Activated naive CD4-positive, alpha-beta T cell treated with anti-CD3 and anti-CD28 coated beads for 36 hours (primary cell): ENCODE results near the gene NT5DC2. TPM values are rescaled to one million over a fixed set of nuclear protein-coding genes. Genes with fewer than 3 reads are reported as not detected.

Experiments
- CTCF ChIA-PET: fragments of 350-600 bp; sonication (Branson Sonifier 250); formaldehyde crosslinking; loops from one replicate; lab custom pipeline; 2021; ENCODE audit warnings: antibody characterized with exemption; lab: Charles Lee
- DNase-seq: peaks from one replicate; pipeline ENCODE4 v3.0.0-alpha.2; 2020
- H3K27ac Mint-ChIP-seq: one replicate; pipeline ENCODE4 v1.8.0; 2021; ENCODE audit warnings: mild to moderate bottlenecking, mixed read lengths
- H3K27me3 Mint-ChIP-seq: one replicate; pipeline ENCODE4 v1.8.0; 2021; ENCODE audit warnings: low read depth, mixed read lengths
- H3K36me3 Mint-ChIP-seq: one replicate; pipeline ENCODE4 v1.8.0; 2021; ENCODE audit warnings: low read depth, mixed read lengths
- H3K4me1 Mint-ChIP-seq: one replicate; pipeline ENCODE4 v1.8.0; 2021; ENCODE audit warnings: low read depth, mixed read lengths
- H3K4me3 Mint-ChIP-seq: one replicate; pipeline ENCODE4 v1.8.0; 2021; ENCODE audit warnings: mild to moderate bottlenecking, moderate library complexity, mixed read lengths
- H3K9me3 Mint-ChIP-seq: one replicate; pipeline ENCODE4 v1.8.0; 2021; ENCODE audit warnings: mixed read lengths
- intact Hi-C: fragments of 100-400 bp; cut with micrococcal nuclease; formaldehyde crosslinking; loops from one replicate; pipeline ENCODE4 v1.15.1; 2023
- total RNA-seq, 2 experiments: library from RNA; stranded (reverse); gene quantifications; one replicate each; pipeline ENCODE4 v1.2.3, GENCODE V29; 2021

Gene NT5DC2
- total RNA-seq, 2 experiments from 2014 or later = 20.4 to 20.8 TPM

- Mint-ChIP-seq H3K27ac (no peak overlapping the region), H3K4me3 (no peak overlapping the region), H3K9me3 (no peaks in the 10 kb centered on the region), H3K36me3 (peaks cover 17% of the 10 kb centered on the region), H3K27me3 (no peaks in the 10 kb centered on the region), H3K4me1 (no peaks in the 10 kb centered on the region)
- intact Hi-C loops = no loop called here
- CTCF ChIA-PET = no interaction called here
- no peak for DNase-seq
Observed at GRCh38 chr3:52552089-52552488, 18.4 kb upstream of the NT5DC2 start.

GRCh38 chr3:52551118-52551517, 17.5 kb upstream of the NT5DC2 start:
- no peaks in the 10 kb centered on the region for H3K27me3 Mint-ChIP-seq
- peaks cover 16% of the 10 kb centered on the region for H3K36me3 Mint-ChIP-seq
- H3K9me3 Mint-ChIP-seq = no peaks in the 10 kb centered on the region
- no peaks in the 10 kb centered on the region for H3K4me1 Mint-ChIP-seq
- no peak for DNase-seq
- intact Hi-C loops = no loop called here
- no peak overlapping the region for H3K4me3 Mint-ChIP-seq
- H3K27ac Mint-ChIP-seq = no peak overlapping the region
- CTCF ChIA-PET = no interaction called here

DNA sequence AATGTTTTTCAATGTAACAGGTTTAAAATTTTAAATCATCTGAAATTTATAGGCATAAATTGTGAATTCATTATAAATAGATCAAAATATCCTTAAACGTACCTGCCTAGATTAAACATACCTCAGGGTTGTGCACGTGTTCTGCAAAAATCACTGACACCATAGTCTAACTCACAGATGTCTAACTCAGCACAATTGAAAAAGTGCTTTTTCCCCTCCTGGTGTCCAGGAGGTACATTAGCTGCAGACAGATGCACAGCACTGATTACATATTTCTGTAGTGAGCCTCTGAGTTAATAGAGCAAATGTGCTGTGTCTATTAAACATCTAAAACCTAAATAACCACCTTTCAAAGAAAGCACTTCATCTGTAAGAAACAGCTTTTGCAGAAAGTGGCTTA, 13.5 kb upstream of the NT5DC2 start:
- peaks cover 10% of the 10 kb centered on the region for H3K36me3 Mint-ChIP-seq
- no peak overlapping the region for H3K27ac Mint-ChIP-seq

GRCh38 chr3:52546111-52546901, 12.6 kb upstream of the NT5DC2 start:
- Mint-ChIP-seq H3K9me3 (no peaks in the 10 kb centered on the region), H3K4me3 (no peak overlapping the region), H3K27me3 (no peaks in the 10 kb centered on the region), H3K4me1 (peaks cover 11% of the 10 kb centered on the region), H3K27ac (no peak overlapping the region), H3K36me3 (peaks cover 13% of the 10 kb centered on the region)
- intact Hi-C loops = no loop called here
- CTCF ChIA-PET = no interaction called here
- no peak for DNase-seq

More for the DNA sequence above, 13.5 kb upstream of the NT5DC2 start:
- H3K4me3 Mint-ChIP-seq = no peak overlapping the region
- DNase-seq = no peak
- CTCF ChIA-PET = no interaction called here
- peaks cover 7% of the 10 kb centered on the region for H3K4me1 Mint-ChIP-seq
- no peaks in the 10 kb centered on the region for H3K27me3 Mint-ChIP-seq
- no peaks in the 10 kb centered on the region for H3K9me3 Mint-ChIP-seq
- intact Hi-C loops = no loop called here

GRCh38 chr3:52544937-52545336, 11.3 kb upstream of the NT5DC2 start:
- CTCF ChIA-PET = interaction anchor here (0.9 kb wide), 2 partner anchors 14 to 179 kb away, joined by 3 to 4 read pairs; no protein-coding TSS in a partner anchor
- no peaks in the 10 kb centered on the region for H3K27me3 Mint-ChIP-seq
- no peak for DNase-seq
- H3K27ac Mint-ChIP-seq = no peak overlapping the region
- no peaks in the 10 kb centered on the region for H3K9me3 Mint-ChIP-seq
- H3K4me1 Mint-ChIP-seq = peaks cover 20% of the 10 kb centered on the region
- no peak overlapping the region for H3K4me3 Mint-ChIP-seq
- H3K36me3 Mint-ChIP-seq = peaks cover 10% of the 10 kb centered on the region
- intact Hi-C loops = no loop called here

DNA sequence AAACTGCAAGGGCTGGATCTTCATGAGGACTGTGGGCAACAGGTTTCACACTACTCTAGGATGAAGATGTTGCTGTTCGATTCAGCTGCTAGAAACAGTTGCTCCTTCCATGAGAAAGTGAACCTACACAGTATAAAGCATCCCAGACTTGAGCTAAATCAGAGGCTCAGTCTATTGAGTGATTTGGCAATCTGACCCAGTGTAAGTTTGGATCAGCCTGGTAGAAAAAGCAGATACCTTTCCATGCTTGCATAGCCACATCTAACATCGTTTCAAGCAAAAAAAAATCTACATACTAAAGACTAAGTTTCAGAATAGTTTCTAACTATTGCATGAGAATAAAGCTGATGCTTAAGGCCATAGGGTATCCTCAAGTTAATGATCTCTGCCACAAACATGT, 7.4 kb upstream of the NT5DC2 start:
- no peak for DNase-seq
- H3K27ac Mint-ChIP-seq = no peak overlapping the region
- CTCF ChIA-PET = no interaction called here
- no peaks in the 10 kb centered on the region for H3K9me3 Mint-ChIP-seq
- H3K4me3 Mint-ChIP-seq = no peak overlapping the region
- H3K27me3 Mint-ChIP-seq = no peaks in the 10 kb centered on the region
- peaks cover 45% of the 10 kb centered on the region for H3K4me1 Mint-ChIP-seq
- H3K36me3 Mint-ChIP-seq = peaks cover 21% of the 10 kb centered on the region
- intact Hi-C loops = no loop called here

- Mint-ChIP-seq H3K4me3 (peak overlapping the region; percentile 1), H3K4me1 (peaks cover 46% of the 10 kb centered on the region), H3K9me3 (no peaks in the 10 kb centered on the region), H3K36me3 (peaks cover 21% of the 10 kb centered on the region), H3K27me3 (no peaks in the 10 kb centered on the region), H3K27ac (peak overlapping the region; percentile 2)
- DNase-seq = no peak
- CTCF ChIA-PET = interaction anchor here (0.9 kb wide), 1 partner anchor 48 kb away, joined by 3 read pairs; no protein-coding TSS in a partner anchor
- intact Hi-C loops = loop anchor here (5.0 to 10.0 kb wide), 4 partner anchors 262 to 806 kb away; partner anchors contain the start of genes ACY1, DCP1A, SFMBT1 and WDR82
Observed at GRCh38 chr3:52539010-52539653, 5.5 kb upstream of the NT5DC2 start.

GRCh38 chr3:52537726-52538421, 4.2 kb upstream of the NT5DC2 start:
- DNase-seq = no peak
- H3K27ac Mint-ChIP-seq = peak overlapping the region; percentile 12
- H3K27me3 Mint-ChIP-seq = no peaks in the 10 kb centered on the region
- no peaks in the 10 kb centered on the region for H3K9me3 Mint-ChIP-seq
- intact Hi-C loops = loop anchor here (2.0 to 10.0 kb wide), 6 partner anchors 233 to 807 kb away; partner anchors contain the start of genes ACY1, DCP1A, DUSP7 and NEK4
- H3K4me3 Mint-ChIP-seq = peak overlapping the region; percentile 91
- CTCF ChIA-PET = no interaction called here
- peaks cover 46% of the 10 kb centered on the region for H3K4me1 Mint-ChIP-seq
- H3K36me3 Mint-ChIP-seq = peaks cover 19% of the 10 kb centered on the region

GRCh38 chr3:52537165-52537620, 3.5 kb upstream of the NT5DC2 start:
- intact Hi-C loops = loop anchor here (2.0 to 10.0 kb wide), 6 partner anchors 234 to 808 kb away; partner anchors contain the start of genes ACY1, DCP1A, DUSP7 and NEK4
- Mint-ChIP-seq H3K4me1 (peaks cover 51% of the 10 kb centered on the region), H3K27ac (peak overlapping the region; percentile 87), H3K9me3 (no peaks in the 10 kb centered on the region), H3K4me3 (peak overlapping the region; percentile 91), H3K27me3 (no peaks in the 10 kb centered on the region), H3K36me3 (peaks cover 19% of the 10 kb centered on the region)
- no peak for DNase-seq
- CTCF ChIA-PET = no interaction called here

- no peaks in the 10 kb centered on the region for H3K9me3 Mint-ChIP-seq
- peaks cover 49% of the 10 kb centered on the region for H3K4me1 Mint-ChIP-seq
- peak within 1 kb of the TSS; percentile 91 for H3K4me3 Mint-ChIP-seq
- H3K36me3 Mint-ChIP-seq = peaks cover 16% of the 10 kb centered on the region
- intact Hi-C loops = loop anchor here (1.0 to 10.0 kb wide), 9 partner anchors 81 to 808 kb away; partner anchors contain the start of genes ACY1, DCP1A, DUSP7 and NEK4
- H3K27me3 Mint-ChIP-seq = no peaks in the 10 kb centered on the region
- peak within 1 kb of the TSS; percentile 87 for H3K27ac Mint-ChIP-seq
- peak; percentile 98 for DNase-seq
- CTCF ChIA-PET = interaction anchor here (0.6 to 0.9 kb wide), 3 partner anchors 91 to 197 kb away, joined by 3 to 6 read pairs (median 4); no protein-coding TSS in a partner anchor
Observed at GRCh38 chr3:52536369-52537164, 2.9 kb upstream of the NT5DC2 start, which contains the start of gene UQCC5. TSS of gene UQCC5 (plus strand) at chr3:52536605. CDS start at chr3:52536756, 151 bp downstream.

DNA sequence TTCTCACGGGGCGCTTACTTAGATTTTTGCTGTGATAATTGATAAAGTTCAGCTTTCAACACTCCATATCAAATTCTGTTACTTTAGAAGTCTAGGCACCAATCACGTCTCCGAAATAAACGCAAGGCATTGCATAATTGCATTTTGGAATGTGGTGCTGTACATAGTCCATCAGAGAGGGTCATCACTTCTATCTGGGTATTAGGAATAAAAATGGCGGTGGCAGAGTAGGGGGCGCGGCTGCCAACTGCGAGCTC, 2.4 kb upstream of the NT5DC2 start:
- CTCF ChIA-PET = interaction anchor here (0.6 to 0.9 kb wide), 3 partner anchors 91 to 197 kb away, joined by 3 to 6 read pairs (median 4); no protein-coding TSS in a partner anchor
- Mint-ChIP-seq H3K4me3 (peak overlapping the region; percentile 91), H3K9me3 (no peaks in the 10 kb centered on the region), H3K27me3 (no peaks in the 10 kb centered on the region), H3K27ac (no peak overlapping the region), H3K4me1 (peaks cover 44% of the 10 kb centered on the region), H3K36me3 (peaks cover 16% of the 10 kb centered on the region)
- DNase-seq = no peak
- intact Hi-C loops = loop anchor here (1.0 to 10.0 kb wide), 9 partner anchors 81 to 809 kb away; partner anchors contain the start of genes ACY1, DCP1A, DUSP7 and NEK4
